Mammary epithelial cell (primary cell): ENCODE results near the gene TLCD3A.

Source experiments
- EZH2 ChIP-seq: IDR thresholded peaks from 2 replicates; pipeline ENCODE4 v1.6.1; 2012; ENCODE audit warnings: low read length, inconsistent platforms, borderline replicate concordance
- TF ChIP-seq, protein P1 (sequence below), 2 donors: IDR thresholded peaks in 1 of 2; conservative IDR thresholded peaks in 1 of 2; 2 replicates each; pipeline ENCODE4 v1.5.1; 2011 to 2012; ENCODE audit warnings: inconsistent platforms in 2 of 2, low read length in 2 of 2, mild to moderate bottlenecking in 2 of 2, control low read depth in 1 of 2, low read depth in 1 of 2; ENCODE audit not compliant: insufficient read depth in 1 of 2; ENCODE audit errors: extremely low read depth in 1 of 2

- TF ChIP-seq, protein P1, sequence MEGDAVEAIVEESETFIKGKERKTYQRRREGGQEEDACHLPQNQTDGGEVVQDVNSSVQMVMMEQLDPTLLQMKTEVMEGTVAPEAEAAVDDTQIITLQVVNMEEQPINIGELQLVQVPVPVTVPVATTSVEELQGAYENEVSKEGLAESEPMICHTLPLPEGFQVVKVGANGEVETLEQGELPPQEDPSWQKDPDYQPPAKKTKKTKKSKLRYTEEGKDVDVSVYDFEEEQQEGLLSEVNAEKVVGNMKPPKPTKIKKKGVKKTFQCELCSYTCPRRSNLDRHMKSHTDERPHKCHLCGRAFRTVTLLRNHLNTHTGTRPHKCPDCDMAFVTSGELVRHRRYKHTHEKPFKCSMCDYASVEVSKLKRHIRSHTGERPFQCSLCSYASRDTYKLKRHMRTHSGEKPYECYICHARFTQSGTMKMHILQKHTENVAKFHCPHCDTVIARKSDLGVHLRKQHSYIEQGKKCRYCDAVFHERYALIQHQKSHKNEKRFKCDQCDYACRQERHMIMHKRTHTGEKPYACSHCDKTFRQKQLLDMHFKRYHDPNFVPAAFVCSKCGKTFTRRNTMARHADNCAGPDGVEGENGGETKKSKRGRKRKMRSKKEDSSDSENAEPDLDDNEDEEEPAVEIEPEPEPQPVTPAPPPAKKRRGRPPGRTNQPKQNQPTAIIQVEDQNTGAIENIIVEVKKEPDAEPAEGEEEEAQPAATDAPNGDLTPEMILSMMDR (conservative IDR thresholded peaks at IDR 0.05 in 1 of 2, IDR thresholded peaks at IDR 0.05 in 1 of 2; ENCODE audit: extremely low read depth in 1 of 2, insufficient read depth in 1 of 2, low read depth in 1 of 2, low read length in 2 of 2): no peak
- TF ChIP-seq EZH2: no peak
These were observed 11.5 kb upstream of the TLCD3A start for GRCh38 chr17:720706-721539.
